AG04449 (cell line): ENCODE results near the gene UBAC1.

Experiments
- CTCF ChIA-PET: fragments of 350-600 bp; formaldehyde crosslinking; extraction: SDS; loops from one replicate; lab custom pipeline; 2021; ENCODE audit warnings: antibody characterized with exemption; lab: Yijun Ruan, JAX
- POLR2A ChIA-PET: fragments of 400-600, 350-600 bp; formaldehyde crosslinking; extraction: SDS; loops from one replicate; lab custom pipeline; 2020; ENCODE audit warnings: antibody characterized with exemption, inconsistent platforms; lab: Yijun Ruan, JAX
- DNase-seq: peaks from one replicate; pipeline ENCODE4 v3.0.0-alpha.2; 2010; ENCODE audit warnings: low read depth, low spot score
- H3K4me3 ChIP-seq: 2 replicates; pipeline ENCODE4 v1.5.1; 2011; ENCODE audit warnings: low read depth, mild to moderate bottlenecking, control low read depth, low read length
- TF ChIP-seq, protein P1 (sequence below): IDR thresholded peaks from one replicate; pipeline ENCODE4 v1.5.1; 2011; ENCODE audit warnings: mild to moderate bottlenecking, moderate library complexity, low read length, control low read depth, inconsistent platforms; ENCODE audit not compliant: insufficient read depth; ENCODE audit errors: missing control alignments

UBAC1 gene

DNA sequence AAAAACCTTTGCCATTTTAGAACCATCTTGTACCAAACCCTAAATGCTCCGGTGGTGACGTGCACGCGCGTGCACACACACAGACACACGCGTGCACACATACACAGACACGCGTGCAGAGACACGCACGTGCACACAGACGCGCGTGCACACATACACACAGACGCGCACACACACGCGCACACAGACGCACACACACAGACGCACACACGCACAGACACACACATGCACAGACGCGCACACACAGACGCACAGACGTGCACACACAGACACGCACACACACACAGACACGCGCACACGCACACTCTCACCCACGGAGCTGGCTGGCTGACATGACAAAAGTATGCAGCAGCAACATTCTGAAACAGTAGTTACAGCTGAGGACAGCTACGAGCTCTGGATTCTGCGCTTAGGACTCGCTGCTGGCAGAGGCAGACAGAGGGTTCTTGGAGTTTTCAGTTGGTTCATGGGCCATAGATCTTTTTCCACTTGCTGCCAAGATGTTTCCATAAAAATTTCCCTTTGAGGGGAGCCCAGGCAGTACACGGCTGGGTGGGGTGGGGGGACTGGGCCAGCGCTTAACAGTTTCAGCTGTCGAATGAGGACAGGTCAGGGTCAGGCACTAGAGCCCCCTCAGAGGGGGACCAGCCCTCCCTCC is 46.2 kb upstream of the UBAC1 start:
- ChIA-PET POLR2A (no interaction called here), CTCF (interaction anchor here (1.4 kb wide), 1 partner anchor 40 kb away, joined by 5 read pairs; no protein-coding TSS in a partner anchor)
- no peak for DNase-seq
- TF ChIP-seq, protein P1, sequence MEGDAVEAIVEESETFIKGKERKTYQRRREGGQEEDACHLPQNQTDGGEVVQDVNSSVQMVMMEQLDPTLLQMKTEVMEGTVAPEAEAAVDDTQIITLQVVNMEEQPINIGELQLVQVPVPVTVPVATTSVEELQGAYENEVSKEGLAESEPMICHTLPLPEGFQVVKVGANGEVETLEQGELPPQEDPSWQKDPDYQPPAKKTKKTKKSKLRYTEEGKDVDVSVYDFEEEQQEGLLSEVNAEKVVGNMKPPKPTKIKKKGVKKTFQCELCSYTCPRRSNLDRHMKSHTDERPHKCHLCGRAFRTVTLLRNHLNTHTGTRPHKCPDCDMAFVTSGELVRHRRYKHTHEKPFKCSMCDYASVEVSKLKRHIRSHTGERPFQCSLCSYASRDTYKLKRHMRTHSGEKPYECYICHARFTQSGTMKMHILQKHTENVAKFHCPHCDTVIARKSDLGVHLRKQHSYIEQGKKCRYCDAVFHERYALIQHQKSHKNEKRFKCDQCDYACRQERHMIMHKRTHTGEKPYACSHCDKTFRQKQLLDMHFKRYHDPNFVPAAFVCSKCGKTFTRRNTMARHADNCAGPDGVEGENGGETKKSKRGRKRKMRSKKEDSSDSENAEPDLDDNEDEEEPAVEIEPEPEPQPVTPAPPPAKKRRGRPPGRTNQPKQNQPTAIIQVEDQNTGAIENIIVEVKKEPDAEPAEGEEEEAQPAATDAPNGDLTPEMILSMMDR = no peak
- H3K4me3 ChIP-seq = no peak overlapping the region

DNA sequence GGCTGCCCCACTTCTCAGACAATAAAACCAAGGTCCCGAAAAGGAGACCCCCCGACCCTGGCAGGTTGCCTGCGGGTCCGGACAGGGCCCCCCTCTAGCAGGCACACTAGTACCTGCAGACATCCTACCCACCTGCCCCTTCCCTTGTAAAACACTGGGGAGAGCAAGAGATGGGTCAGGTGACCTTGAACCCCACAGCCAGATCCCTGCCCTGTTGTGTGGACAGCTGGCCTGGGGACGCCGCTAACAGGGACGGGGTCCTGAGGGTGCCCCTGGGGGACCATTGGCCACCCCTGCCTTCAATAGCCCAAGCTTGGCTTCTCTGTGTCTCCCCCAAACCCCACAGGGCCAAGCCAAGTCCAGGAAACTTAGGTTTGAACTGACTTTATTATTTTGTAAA is 45.0 kb upstream of the UBAC1 start:
- TF ChIP-seq, protein P1 = no peak

DNA sequence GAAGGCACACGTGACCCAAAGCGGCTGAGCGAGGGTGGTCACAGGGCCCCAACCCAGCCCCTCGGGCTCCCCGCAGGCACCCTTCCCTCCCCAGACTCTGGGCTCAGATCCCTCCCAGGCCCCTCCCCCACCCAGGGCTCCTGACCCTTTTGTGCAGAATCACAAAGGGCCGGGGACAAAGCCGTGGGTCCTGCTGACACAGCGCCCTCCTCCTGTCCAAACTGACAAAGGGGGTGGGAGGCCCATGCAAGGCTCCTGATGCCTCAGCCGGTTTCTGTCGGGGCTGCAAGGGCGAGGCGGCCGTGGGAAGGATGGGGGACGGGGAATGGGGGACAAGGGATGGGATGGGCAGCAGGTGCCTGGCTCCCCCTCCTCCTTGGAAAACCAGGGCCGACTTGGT is 43.5 kb upstream of the UBAC1 start:
- CTCF ChIA-PET = no interaction called here
- DNase-seq = no peak
- no peak overlapping the region for H3K4me3 ChIP-seq
- POLR2A ChIA-PET = no interaction called here
- TF ChIP-seq, protein P1 = no peak

More for the DNA sequence above, 45.0 kb upstream of the UBAC1 start:
- CTCF ChIA-PET = no interaction called here
- POLR2A ChIA-PET = no interaction called here
- no peak for DNase-seq
- no peak overlapping the region for H3K4me3 ChIP-seq

DNA sequence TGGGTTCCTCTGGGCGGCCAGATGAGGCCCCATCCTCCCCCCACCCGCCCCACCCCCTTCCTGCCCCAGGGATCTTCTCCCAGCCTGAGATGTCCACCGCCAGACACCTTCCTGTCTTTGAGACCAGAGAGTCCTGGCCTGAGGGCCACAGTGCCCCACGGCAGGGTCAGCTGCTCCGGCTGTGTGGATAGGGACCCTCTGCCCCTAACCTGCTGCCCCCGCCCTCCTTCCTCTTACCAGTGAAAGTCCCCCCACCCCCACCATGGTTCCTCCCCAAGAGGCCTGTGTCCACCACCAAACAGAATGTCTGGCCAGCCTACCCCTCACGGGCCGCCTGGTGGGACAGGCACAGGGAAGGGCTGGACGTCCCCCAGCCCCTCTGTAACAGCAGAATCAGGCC is 43.0 kb upstream of the UBAC1 start:
- DNase-seq = no peak
- CTCF ChIA-PET = no interaction called here
- TF ChIP-seq, protein P1 = no peak
- no peak overlapping the region for H3K4me3 ChIP-seq
- POLR2A ChIA-PET = no interaction called here

DNA sequence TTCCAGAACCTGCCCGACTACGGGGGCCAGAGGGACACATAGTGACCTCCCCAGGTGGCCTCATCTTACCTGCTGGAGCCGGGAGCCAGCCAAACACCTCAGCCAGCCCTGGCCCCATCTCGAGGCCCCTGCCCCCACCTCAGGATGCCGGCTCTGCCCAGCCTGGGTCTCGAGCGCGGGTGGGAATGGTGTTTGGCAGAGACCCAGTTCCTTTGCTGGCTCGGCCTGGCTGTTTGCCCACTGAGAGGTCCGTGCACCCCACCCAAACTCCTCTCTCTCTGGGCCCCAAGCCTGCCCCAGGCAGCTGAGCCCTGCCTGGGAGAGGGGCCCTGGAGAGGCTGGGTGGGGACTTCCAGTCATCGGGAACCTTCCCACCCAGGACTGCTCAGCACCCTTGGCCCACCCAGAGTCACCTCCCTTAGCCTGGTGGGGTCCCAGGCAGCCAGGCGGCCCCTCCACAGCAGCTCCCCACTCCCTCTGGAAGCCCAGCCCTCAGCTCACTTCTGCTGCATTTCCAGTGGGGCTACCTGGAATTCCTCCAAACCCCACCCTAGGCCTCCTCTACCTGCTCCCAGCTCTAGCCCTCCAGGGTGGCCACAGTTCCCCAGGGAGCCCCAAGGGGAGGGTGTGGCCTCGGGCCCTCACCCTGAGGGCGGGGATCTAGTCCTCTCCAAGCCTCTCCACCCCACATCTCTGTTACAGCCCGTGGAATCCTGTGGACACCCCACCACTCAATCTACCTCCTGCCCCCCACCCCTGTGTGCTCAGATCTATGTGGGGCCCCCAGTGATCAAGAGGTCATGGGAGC is 42.4 kb upstream of the UBAC1 start:
- ChIA-PET POLR2A (interaction anchor here (0.7 kb wide), 1 partner anchor 10 kb away, joined by 3 read pairs; no protein-coding TSS in a partner anchor), CTCF (no interaction called here)
- no peak overlapping the region for H3K4me3 ChIP-seq
- no peak for DNase-seq
- TF ChIP-seq, protein P1 = no peak

DNA sequence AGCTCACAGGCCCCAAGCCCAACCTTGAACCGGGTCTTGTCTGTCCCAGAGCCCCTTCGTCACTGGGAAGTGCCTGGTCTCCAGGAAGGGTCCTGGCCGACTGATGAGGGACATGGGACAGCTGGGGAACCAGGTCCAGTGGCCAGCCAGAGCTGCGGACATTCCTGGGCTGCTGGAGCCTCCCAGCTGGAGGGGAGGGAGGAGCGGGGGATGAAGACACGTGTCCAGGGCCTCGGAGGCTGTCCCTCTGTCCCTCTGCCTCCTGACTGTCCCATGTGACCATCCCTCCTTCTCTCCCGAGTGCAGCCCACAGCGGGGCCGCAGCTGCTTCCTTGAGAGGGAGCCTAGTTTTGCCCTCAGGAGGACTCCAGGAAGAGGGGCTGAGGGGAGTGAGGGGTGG is 41.7 kb upstream of the UBAC1 start:
- no peak overlapping the region for H3K4me3 ChIP-seq
- POLR2A ChIA-PET = interaction anchor here (0.7 kb wide), 1 partner anchor 9 kb away, joined by 3 read pairs; no protein-coding TSS in a partner anchor
- no peak for DNase-seq
- TF ChIP-seq, protein P1 = no peak
- CTCF ChIA-PET = no interaction called here
